Heart left ventricle (tissue), 16 donors: ENCODE results near the gene ST7. TPM values are rescaled to one million over a fixed set of nuclear protein-coding genes. Genes with fewer than 3 reads are reported as not detected.
A peak's percentile ranks its signal among the peaks of the same experiment; 100 is the strongest.

Experiments used
- ATAC-seq, 4 donors: fragments of 200-7000 bp; cut with Tn5 transposase; one replicate each; pipeline ENCODE4 v1.9.1; 2020 to 2022; ENCODE audit warnings: moderate library complexity in 4 of 4, mild to moderate bottlenecking in 3 of 4, moderate number of reproducible peaks in 1 of 4
- DNase-seq, 5 donors: peaks; one replicate each; pipeline ENCODE4 v3.0.0-alpha.2; 2020
- H3K27ac ChIP-seq, 12 donors: fragments of 200-600 bp; sonication (generic) in 4 of 12; one replicate each; pipeline versions ENCODE4 v1.5.0 to v1.8.0; 2016 to 2022; ENCODE audit warnings: mild to moderate bottlenecking in 2 of 12
- H3K27me3 ChIP-seq, 9 donors: fragments of 200-600 bp; sonication (generic) in 2 of 9; one replicate each; pipeline versions ENCODE4 v1.5.1 to v1.8.0; 2016 to 2022; ENCODE audit warnings: mild to moderate bottlenecking in 3 of 9
- H3K36me3 ChIP-seq, 9 donors: fragments of 200-600 bp; sonication (generic) in 2 of 9; one replicate each; pipeline versions ENCODE4 v1.5.0 to v1.8.0; 2018 to 2022; ENCODE audit warnings: mild to moderate bottlenecking in 2 of 9
- H3K4me1 ChIP-seq, 12 donors: fragments of 200-600 bp; sonication (generic) in 4 of 12; one replicate each; pipeline versions ENCODE4 v1.5.0 to v1.8.0; 2016 to 2022; ENCODE audit warnings: mild to moderate bottlenecking in 3 of 12
- H3K4me3 ChIP-seq, 12 donors: fragments of 200-600 bp; sonication (generic) in 4 of 12; one replicate each; pipeline versions ENCODE4 v1.5.0 to v1.8.0; 2017 to 2022; ENCODE audit warnings: mild to moderate bottlenecking in 9 of 12, moderate library complexity in 4 of 12
- H3K9me3 ChIP-seq, 12 donors: fragments of 200-600 bp; sonication (generic) in 4 of 12; one replicate each; pipeline versions ENCODE4 v1.5.0 to v1.8.0; 2016 to 2022; ENCODE audit warnings: mild to moderate bottlenecking in 1 of 12
- POLR2A ChIP-seq, 2 donors: fragments of 450-650 bp; IDR thresholded peaks; one replicate each; pipeline ENCODE4 v1.6.1; 2017; ENCODE audit warnings: antibody characterized with exemption in 2 of 2, mild to moderate bottlenecking in 2 of 2, moderate library complexity in 2 of 2
- WGBS, 4 donors: extraction: QIAGEN DNeasy Blood & Tissue Kit in 2 of 4; methylation state at CpG; one replicate each; pipeline versions ENCODE4 v1.1.5 to v1.1.7; 2013 to 2018; 5-methylcytosine and 5-hydroxymethylcytosine counted together
- intact Hi-C, 10 donors: fragments of 100-400 bp; cut with DNase I; formaldehyde crosslinking; loops; one replicate each; pipeline versions ENCODE4 v1.11.1 to v1.14.2; 2022
- polyA plus RNA-seq, 2 donors: library from polyadenylated mRNA; stranded (reverse); fragments of 200-250 nt; gene quantifications; one replicate each; pipeline ENCODE4 v1.2.3, GENCODE V29; 2013
- total RNA-seq, 9 donors: library from RNA; depleted of rRNA in 2 of 9; stranded (reverse); fragments of >200 nt in 2 of 9; fragmentation: NEBNext Ultra II Directional in 3 of 9; extraction: Animal tissue kit (Norgen Biotek cat#: 25700) in 3 of 9; gene quantifications; one replicate each; pipeline versions ENCODE4 v1.1.0 to v1.2.4, GENCODE V29; 2016 to 2023
- TF ChIP-seq, protein P1 (sequence below), 12 donors: fragments of 200-600 bp; sonication (generic) in 4 of 12; IDR thresholded peaks; one replicate each; pipeline versions ENCODE4 v1.5.0 to v1.8.0; 2018 to 2022; ENCODE audit warnings: antibody characterized with exemption in 12 of 12, mild to moderate bottlenecking in 5 of 12
- donor health status: ischemic (EF 13 %, LVEDD 7.1; RV severe dilation, severe dysfunction).
- donor health status: healthy with polysubstance abuse.
- donor health status: DM: no; HTN: yes; CAD: no.
- donor health status: DM: no; HTN: no; CAD: no.
- donor health status: ischemic (EF 25% LVEDD 6.9; RV normal size, moderate dysfunction).
- donor health status: ischemic (EF 25% LVEDD 5.7; RV mildly dilated, moderate dysfunction).
- donor health status: healthy.
- donor health status: DM: yes; HTN: yes; CAD: no.
- donor health status: ischemic (EF 35%, LVEDD 5.7; RV mildly dilated, moderate dysfunction).
- donor health status: nonischemic (EF 11% LVEDD 7.7; RV severe dilation, severe dysfunction).
- donor health status: DM: yes; HTN: yes; CAD: no.
- donor health status: PGD.
- donor health status: ischemic (EF 29% LVEDD 5.4; RV normal size, mild dysfunction).
- donor health status: nonischemic (EF 23%, LVEDD 6.1; RV moderate dilation, normal function).

The ST7 gene
- total and polyA plus RNA-seq, 11 donors, result 16.0 to 41.3 (median 25.5) TPM

DNA sequence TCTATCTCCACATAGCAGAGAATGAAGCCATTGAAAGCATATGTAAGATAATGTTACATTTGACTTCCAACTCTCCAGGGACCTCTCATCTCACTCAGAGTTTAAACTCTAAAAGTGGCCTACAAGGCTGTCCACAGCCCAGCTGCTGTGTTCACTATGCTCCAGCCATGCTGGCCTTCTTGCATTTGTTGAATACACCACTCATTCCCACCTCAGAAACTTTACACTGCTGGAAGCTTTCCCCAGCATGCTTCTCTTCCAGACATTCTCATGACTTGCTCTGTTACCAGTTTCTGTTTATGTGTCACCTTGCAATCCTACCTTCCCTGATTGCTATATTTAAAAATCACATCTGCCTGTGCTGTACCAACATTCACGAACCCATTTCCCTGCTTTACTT, 202.4 kb downstream of the ST7 start:
- Histone ChIP-seq H3K27ac (no peak overlapping the region), H3K9me3 (no peaks in the 10 kb centered on the region), H3K4me1 (peaks cover 0 to 74% (median 32%) of the 10 kb centered on the region in 12 donors), H3K27me3 (no peaks in the 10 kb centered on the region), H3K36me3 (no peaks in the 10 kb centered on the region), H3K4me3 (no peak overlapping the region)
- intact Hi-C loops, result no loop called here
- DNase-seq (no peak), ATAC-seq (peak in 1 of 4 donors; percentile 25)
- TF ChIP-seq, protein P1, sequence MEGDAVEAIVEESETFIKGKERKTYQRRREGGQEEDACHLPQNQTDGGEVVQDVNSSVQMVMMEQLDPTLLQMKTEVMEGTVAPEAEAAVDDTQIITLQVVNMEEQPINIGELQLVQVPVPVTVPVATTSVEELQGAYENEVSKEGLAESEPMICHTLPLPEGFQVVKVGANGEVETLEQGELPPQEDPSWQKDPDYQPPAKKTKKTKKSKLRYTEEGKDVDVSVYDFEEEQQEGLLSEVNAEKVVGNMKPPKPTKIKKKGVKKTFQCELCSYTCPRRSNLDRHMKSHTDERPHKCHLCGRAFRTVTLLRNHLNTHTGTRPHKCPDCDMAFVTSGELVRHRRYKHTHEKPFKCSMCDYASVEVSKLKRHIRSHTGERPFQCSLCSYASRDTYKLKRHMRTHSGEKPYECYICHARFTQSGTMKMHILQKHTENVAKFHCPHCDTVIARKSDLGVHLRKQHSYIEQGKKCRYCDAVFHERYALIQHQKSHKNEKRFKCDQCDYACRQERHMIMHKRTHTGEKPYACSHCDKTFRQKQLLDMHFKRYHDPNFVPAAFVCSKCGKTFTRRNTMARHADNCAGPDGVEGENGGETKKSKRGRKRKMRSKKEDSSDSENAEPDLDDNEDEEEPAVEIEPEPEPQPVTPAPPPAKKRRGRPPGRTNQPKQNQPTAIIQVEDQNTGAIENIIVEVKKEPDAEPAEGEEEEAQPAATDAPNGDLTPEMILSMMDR (IDR thresholded peaks at IDR 0.05), result no peak
- no peak for TF ChIP-seq POLR2A (IDR thresholded peaks at IDR 0.05)
- 61 to 84% (median 68%) methylated on average over 1 of the region's 1 CpG for WGBS, 4 donors

DNA sequence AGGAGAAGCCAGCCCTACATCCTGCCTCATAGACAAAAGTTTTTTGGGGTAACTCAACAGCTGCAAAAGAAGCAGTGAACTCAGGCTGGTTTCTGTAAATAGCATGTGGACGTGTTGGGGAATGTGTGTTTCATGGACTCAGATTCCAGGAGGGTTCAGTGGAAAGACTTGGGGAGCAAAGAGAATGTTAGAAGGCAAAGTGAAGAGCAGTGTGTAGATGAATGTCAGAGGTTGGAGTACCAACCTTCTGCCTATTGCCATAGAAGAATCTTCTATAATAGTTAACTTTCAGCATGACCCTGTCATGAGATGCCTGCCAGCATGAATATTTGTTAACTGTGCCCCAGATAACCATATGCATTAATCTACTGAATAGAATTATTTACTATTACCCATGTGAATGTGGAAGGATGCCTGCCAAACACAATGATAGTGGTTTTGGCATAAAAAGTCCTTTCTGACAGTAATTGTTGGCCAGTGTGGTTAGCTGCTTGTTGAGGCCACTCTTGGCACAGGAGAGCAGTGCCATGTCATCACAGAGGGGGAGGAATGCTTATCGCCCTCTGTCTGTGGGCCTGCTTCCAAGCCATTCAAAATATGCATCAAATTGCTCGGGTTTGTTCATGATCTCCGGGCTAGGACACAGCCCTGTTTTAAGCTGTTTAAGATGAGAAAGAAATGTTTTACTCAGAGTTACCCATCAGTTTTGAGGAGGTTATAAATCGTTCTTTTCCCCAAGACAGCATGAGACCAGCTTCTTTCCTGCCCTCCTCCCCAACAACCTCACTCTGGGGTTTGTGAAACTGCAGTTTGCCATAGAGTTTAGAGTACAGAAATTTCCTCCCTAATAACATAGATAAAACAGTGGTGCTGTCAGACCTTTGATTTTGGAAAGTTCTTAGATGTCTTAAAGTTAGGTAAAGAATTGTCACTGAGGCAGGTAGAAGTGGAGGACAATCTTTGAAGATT, 204.2 kb downstream of the ST7 start:
- peaks cover 0 to 61% (median 28%) of the 10 kb centered on the region in 12 donors for H3K4me1 ChIP-seq
- H3K9me3 ChIP-seq, result no peaks in the 10 kb centered on the region
- DNase-seq (peak in 4 of 5 donors; percentile 33 to 63 (median 47)), ATAC-seq (peak in 3 of 4 donors; percentile 71 to 76 (median 71))
- H3K27ac ChIP-seq, result peak overlapping the region in 6 of 12 donors; percentile 15 to 74 (median 44)
- H3K4me3 ChIP-seq, result no peak overlapping the region
- WGBS, 4 donors, result 23 to 32% (median 27%) methylated on average over 5 of the region's 5 CpGs
- intact Hi-C loops, result no loop called here
- no peaks in the 10 kb centered on the region for H3K36me3 ChIP-seq
- TF ChIP-seq, protein P1 (IDR thresholded peaks at IDR 0.05), result peak in 5 of 12 donors; percentile 9 to 45 (median 27)
- no peak for TF ChIP-seq POLR2A (IDR thresholded peaks at IDR 0.05)
- H3K27me3 ChIP-seq, result no peaks in the 10 kb centered on the region

DNA sequence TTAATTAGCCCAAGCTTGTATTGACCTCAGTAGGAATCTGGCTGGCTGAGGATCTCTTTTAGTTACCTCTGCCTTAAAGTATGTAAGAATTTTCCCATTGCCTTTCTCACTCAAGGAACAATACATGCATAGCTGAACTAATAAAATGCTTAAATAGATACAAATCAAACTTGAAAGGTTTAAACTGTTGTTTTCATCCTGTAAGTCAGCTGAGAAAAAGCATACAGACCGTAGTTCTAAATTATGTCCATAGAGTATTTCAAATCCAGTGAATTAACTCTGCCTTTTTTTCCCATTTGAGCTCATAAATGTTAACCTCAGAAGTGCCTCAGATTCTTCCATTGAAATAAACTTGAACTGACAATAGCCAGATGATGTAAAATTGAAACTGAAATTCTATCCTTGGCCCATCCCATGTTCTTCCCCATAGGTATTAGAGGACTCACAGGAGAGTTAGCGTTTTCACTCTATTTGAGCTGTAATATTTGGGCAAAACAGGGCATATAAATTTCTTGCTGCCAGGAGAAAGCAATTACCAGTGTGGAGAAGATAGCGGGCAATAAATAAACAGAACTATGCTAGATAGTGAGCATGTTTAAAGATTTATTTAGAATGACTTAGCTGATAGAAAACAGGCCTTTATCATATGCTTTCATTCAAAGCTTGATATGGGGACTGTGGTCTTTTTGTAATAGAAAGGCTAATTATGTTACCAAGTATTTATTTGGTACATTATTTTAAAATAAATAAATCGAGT, 205.8 kb downstream of the ST7 start:
- intact Hi-C loops, result no loop called here
- WGBS, 4 donors, result 80 to 92% (median 89%) methylated on average over 4 of the region's 4 CpGs

More for the DNA sequence above, 205.8 kb downstream of the ST7 start:
- DNase-seq (no peak), ATAC-seq (no peak)
- Histone ChIP-seq H3K27me3 (no peaks in the 10 kb centered on the region), H3K4me1 (peaks cover 0 to 51% (median 26%) of the 10 kb centered on the region in 12 donors), H3K36me3 (no peaks in the 10 kb centered on the region), H3K9me3 (no peaks in the 10 kb centered on the region), H3K27ac (peak overlapping the region in 1 of 12 donors; percentile 7), H3K4me3 (no peak overlapping the region)
- TF ChIP-seq POLR2A (IDR thresholded peaks at IDR 0.05), result no peak
- TF ChIP-seq, protein P1 (IDR thresholded peaks at IDR 0.05), result no peak
